GM18505 (cell line): ENCODE measurements around the gene LATS2.

Experiments
- ATAC-seq: cut with Tn5 transposase; IDR thresholded peaks from one replicate; pipeline ENCODE4 v1.9.1; 2021; ENCODE audit not compliant: unreplicated experiment
- POLR2A ChIP-seq: IDR thresholded peaks from 4 replicates; pipeline ENCODE4 v1.6.1; 2011; ENCODE audit warnings: borderline replicate concordance; ENCODE audit not compliant: insufficient read depth, insufficient read length; ENCODE audit errors: extremely low read depth

Gene LATS2

DNA sequence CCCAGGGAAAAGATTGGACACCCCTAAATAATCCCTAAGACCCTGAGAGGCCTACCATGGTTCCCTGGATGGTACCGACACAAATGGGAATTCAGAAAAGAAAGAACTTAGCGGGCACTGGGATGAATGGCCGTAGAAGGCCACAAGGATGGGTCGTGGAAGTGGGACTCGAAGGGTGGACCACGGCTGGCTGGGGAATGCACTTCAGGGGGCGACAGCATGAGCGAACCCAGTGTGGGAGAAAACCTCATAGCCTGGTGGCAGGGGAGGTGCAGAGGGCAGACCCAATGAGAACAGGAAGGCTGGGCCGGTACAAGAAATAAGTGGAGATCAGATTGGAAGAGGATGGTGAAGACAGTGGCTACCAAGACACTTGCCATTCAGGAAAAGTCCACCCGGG, 28.7 kb downstream of the LATS2 start:
- no peak for ATAC-seq
- no peak for TF ChIP-seq POLR2A

DNA sequence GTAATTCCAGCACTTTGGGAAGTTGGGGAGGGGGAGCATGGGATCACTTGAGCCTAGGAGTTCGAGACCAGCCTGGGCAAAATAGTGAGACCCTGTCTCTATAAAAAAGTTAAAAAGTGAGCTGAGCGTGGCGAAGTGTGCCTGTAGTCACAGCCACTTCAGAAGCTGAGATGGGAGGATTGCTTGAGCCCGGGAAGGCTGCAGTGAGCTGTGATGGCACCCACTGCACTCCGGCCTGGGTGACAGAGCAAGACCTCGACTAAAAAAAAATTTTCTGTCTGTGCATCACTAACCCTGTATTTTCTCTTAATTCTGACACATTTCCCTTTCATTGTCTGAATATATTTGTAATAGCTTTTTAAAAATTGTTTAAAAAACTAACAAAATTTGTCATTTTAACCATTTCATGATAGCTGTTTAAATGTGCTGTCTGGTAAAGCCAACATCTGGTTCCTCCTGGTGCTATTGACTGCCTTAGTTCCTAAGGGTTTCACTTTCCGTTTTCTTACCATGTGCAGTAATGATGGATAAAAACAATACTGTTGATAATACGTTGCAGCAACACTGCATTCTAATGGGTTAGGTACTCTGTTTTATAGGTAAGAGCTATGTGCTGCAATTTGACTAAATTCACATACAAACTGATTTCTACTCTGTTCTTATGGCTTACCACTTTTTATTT, 29.7 kb downstream of the LATS2 start:
- no peak for TF ChIP-seq POLR2A
- ATAC-seq, result no peak

DNA sequence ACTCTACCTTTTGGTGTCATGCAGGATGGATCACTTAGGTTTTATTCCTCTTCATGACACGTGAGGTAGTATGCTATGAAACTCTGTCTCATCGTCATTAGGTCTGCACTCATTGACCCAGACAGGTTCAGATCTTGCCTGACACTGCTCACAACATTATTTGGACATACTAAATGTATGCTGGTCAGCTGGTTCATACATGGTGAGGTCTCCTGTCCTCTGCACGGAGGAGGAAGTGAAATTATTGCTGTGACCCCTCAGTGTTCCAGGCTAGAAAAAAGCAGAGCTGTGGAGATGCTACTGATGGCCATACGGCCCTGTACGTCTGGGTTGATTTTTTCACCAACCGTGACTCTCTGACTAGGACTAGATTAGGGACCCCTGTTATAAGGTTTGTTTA, 35.8 kb downstream of the LATS2 start:
- TF ChIP-seq POLR2A, result no peak
- no peak for ATAC-seq

DNA sequence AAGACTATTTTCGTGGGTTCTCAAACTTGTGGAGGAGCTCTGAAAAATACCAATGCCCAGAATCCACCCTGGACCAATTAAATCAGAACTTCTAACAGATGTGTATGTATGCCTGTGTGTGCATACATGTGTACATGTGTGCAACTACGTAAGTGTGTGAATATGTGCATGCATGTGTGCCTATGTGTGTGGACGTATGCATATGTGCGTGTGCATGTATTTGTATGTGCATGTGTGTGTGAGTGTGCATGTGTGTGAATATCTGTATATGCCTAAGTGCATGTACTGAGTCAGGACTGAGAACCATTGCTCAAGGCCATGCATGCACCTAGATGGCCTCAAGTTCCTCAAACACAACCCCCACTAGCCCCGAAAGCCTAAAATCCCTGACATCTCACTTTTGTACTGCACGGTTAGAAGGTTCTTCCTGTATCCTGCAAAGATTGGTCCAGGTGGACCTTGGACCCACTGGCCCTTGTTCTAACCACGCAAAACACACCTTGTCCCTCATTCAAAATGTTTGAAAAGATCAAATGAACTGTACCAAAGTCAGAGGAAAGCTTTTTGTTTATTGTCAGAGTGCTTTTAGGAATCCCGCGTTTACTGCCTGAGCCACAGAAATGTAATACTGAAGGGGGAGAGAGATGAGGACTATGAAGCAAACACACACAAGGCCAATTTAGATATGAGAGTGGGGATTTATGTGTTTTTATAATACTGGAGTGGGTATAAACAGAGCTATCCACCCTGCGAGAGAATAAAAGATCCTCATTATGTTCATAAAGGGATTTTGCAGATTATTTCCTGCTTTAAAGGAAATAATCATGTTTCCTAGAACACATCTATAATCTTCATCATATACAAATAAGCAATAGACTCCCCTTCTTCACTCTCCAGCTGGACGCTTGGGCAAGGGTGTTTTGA, 39.1 kb downstream of the LATS2 start:
- TF ChIP-seq POLR2A, result no peak
- no peak for ATAC-seq

DNA sequence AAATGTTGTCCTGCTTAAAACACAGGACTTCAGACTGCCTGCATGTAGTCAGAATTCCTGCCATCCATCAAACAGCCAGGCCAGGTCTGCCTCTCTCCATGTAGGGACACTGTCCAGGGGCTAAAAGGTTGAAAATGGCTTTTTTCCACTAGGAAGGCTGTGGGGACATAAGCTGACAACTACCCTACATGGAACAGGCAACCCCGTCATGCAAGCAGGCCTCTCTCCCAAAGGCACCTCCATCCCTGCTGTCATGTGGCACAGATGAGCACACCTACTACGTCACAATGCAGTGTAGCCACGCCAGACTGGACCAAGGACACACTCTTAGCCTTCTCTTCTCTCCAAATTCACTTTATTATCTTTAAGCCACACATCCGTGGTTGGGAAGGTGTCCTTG, 40.8 kb downstream of the LATS2 start:
- ATAC-seq, result no peak
- TF ChIP-seq POLR2A, result no peak

DNA sequence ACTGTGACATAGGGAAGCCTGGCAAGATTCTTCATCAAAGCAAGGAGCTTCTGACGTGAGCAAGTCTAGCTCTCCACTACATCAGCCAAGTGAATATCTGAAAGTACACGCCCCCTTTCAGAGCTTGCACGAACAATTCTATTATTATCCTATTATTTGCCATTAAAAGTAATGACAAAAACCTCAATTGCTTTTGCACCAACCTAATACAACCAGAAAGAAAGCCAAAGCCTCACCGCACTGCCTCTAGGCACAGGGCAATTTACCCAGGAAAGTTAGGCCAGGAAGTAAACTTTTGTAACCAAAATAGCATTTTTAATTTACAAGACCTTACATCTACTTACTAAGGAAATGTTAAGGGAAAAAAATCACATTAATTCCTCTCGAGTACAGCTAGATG, 41.2 kb downstream of the LATS2 start:
- no peak for ATAC-seq
- TF ChIP-seq POLR2A, result no peak

DNA sequence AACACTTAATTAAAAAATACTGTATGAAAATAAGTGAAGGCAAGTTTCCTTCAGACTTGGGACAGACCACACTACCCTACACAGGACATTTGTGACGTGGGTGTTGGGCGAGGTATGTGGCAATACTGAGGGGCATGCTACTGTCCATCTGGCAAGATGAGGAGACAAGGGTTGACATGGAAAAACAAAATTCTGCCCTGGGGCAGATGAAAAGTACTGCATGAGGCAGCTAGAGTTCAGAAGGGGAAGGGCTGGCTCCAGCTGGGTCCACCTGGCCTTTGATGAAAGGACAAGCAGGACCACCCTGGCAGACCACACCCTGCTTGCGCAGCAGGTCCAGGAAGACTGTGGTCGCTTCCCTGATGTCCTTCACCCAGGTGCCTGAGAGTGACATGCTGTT, 43.2 kb downstream of the LATS2 start:
- TF ChIP-seq POLR2A, result no peak
- no peak for ATAC-seq

DNA sequence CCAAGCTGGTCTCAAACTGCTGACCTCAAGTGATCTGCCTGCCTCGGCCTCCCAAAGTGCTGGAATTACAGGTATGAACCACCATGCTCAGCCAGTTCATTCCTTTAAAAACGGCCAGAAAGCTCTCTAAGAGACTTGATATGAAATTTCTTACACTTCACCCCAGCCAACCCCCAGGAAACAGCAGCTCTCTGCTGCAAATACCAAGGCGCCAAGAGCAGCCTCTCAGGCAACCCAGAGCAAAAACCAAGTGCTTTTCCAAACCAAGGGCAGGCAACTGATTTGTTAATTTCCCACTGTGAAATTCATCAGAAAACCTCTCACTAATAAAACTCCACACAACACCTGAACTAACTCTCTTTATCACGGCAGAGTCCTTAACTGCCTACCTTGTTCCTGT, 44.9 kb downstream of the LATS2 start:
- TF ChIP-seq POLR2A, result no peak
- no peak for ATAC-seq

DNA sequence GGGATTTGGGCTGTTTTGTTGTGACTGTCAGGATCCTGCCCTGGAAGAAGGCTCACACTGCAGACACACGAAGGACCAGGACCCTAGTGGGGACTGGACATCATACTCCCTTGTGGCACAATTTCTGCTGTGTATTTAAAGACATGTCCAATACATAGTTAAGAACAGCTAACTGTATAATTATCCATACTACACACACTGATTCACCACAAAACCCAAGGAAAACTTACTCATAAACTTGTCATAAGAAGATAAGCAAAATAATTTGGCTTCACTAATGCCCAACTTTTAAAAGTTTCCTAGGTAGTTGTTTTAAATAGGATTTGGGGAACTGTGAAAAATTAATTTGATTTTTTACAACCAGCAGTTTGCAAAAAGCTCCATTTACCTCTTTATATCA, 46.1 kb downstream of the LATS2 start:
- no peak for ATAC-seq
- no peak for TF ChIP-seq POLR2A

DNA sequence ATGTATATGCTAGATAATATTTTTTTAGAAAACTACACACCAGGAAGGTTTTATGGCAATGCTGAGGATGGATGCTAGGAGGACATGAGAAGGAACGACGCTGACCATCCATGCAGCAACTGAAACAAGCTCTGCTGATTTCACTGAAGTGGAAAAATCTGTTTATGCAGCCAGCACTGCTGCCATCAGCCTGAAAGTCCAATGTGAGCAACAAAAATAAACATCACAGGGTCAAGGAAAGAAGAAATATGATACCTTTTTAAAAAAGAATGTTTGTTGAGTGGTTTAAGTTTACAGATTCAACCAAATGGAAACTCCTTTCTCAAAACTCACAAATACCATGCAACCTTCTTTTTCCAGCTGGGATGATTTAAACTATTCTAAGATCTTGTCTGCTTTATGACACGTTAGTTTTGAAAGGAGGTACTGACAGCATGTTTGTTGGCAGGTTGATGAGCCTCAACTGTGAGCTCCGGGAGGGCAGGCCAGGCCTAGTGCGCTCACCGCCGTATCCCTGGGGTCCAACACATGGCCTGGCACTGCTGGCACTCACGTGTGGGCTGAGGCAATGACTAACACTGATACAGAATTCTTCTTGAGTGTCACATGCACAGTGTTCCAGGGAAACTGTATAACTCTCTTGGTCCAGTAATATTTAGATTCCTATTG, 46.8 kb downstream of the LATS2 start:
- TF ChIP-seq POLR2A, result no peak
- no peak for ATAC-seq

DNA sequence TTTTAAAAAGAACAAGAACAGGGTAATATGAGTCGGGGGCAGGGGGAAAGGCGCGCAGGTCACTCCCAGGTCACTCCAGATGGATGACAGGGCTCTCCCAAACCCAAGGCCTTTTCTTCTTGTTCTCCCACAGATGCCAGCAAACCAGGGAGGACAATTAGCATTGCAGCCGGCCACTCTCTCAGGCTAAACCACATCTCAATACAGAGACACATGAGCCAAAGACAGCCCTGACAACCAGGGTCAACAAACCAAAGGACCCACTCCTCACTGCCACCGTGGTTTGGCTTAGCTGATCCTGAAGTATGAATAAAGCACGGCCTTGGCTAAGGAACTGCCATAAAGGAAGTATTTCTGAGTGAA, 47.3 kb downstream of the LATS2 start:
- no peak for ATAC-seq
- no peak for TF ChIP-seq POLR2A

DNA sequence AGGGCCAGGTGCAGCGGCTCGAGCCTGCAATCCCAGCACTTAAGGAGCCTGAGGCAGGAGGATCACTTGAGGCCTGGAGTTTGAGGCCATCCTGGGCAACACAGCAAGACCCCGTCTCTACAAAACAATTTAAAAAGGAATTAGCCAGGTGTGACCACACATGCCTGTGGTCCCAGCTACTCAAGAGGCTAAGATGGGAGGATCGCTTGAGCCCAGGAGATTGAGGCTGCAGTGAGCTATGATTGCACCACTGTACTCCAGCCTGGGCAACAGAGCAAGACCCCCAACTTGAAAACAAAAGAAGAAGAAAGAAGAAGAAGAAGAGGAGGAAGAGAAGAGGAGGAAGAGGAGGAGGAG, 47.7 kb downstream of the LATS2 start:
- no peak for TF ChIP-seq POLR2A
- no peak for ATAC-seq

DNA sequence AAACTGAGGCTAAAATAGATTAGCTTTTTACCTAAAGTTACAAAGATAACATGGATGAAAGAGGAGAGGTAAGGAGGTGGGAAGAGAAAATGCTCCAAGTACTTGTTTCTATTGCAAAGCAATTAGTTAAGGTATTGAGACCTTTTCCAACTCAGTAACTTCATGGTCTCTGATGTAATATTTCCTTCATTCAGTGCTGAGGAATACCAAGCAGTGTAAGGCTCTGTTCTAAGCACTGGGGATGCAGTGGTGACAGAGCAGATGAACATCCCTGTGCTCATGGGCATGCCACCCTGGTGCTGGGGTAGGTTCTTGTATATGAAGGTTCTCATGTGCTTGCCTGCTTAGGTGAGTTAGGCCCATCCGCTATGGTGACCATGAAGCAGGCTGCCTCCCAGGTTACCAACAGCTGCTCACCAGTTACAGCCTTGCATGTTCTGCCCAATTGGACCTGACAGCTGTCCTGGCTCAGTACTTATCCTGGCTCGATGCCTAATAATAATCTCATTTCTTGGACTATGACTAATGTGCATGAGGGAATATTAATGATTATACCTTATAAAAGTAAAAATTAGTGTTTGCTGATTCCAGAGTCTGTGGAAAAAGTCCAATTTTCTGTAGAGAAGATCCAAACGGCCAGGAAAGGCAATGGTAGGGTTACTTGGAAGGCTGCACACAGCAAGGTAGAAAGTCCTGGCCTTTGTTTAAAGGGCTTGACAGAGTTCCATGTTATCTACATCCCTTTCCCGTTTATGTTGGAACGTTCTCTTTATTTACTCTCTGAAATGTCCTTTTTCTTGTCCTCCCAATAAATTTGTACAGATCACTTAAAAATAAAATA, 48.3 kb downstream of the LATS2 start:
- no peak for ATAC-seq
- no peak for TF ChIP-seq POLR2A
